Peyer's patch (tissue), 4 donors: ENCODE data around the gene KLC1. TPM values are rescaled to one million over a fixed set of nuclear protein-coding genes. Genes with fewer than 3 reads are reported as not detected.

Experiments
- DNase-seq, 3 donors: peaks; one replicate each; pipeline ENCODE4 v3.0.0-alpha.2; 2017 to 2019
- H3K27ac ChIP-seq, 4 donors: fragments of 200-600 bp; sonication (generic); one replicate each; pipeline ENCODE4 v1.5.1; 2016 to 2019
- H3K27me3 ChIP-seq, 2 donors: fragments of 200-600 bp; sonication (generic); one replicate each; pipeline ENCODE4 v1.5.1; 2019
- H3K36me3 ChIP-seq, 3 donors: fragments of 200-600 bp; sonication (generic); one replicate each; pipeline ENCODE4 v1.5.1; 2016 to 2019
- H3K4me1 ChIP-seq, 4 donors: fragments of 200-600 bp; sonication (generic); one replicate each; pipeline ENCODE4 v1.5.1; 2016 to 2019
- H3K4me3 ChIP-seq, 4 donors: fragments of 200-600 bp; sonication (generic); 1 replicate in 3 of 4; 2 replicates in 1 of 4; pipeline ENCODE4 v1.5.1; 2016 to 2019; ENCODE audit warnings: mild to moderate bottlenecking in 1 of 4
- H3K9me3 ChIP-seq, 4 donors: fragments of 200-600 bp; sonication (generic); one replicate each; pipeline ENCODE4 v1.5.1; 2016 to 2019; ENCODE audit warnings: mild to moderate bottlenecking in 1 of 4
- POLR2A ChIP-seq, 2 donors: fragments of 450-650 bp; IDR thresholded peaks; one replicate each; pipeline ENCODE4 v1.5.1; 2017; ENCODE audit warnings: antibody characterized with exemption in 2 of 2, mild to moderate bottlenecking in 2 of 2, moderate library complexity in 2 of 2
- total RNA-seq, 4 donors: library from RNA; depleted of rRNA; stranded (reverse); fragments of >200 nt; gene quantifications; one replicate each; pipeline ENCODE4 v1.1.0, GENCODE V29; 2016
- TF ChIP-seq, protein P1 (sequence below), 6 experiments: fragments of 450-650 bp in 4 of 6; fragments of 200-600 bp in 2 of 6; sonication (generic) in 1 of 6; IDR thresholded peaks; one replicate each; pipeline ENCODE4 v1.5.1; 2017 to 2019; ENCODE audit warnings: antibody characterized with exemption in 6 of 6, mild to moderate bottlenecking in 3 of 6, moderate library complexity in 1 of 6

The KLC1 gene
- total RNA-seq, 4 donors from 2014 or later, result 125 to 361 (median 270) TPM

DNA sequence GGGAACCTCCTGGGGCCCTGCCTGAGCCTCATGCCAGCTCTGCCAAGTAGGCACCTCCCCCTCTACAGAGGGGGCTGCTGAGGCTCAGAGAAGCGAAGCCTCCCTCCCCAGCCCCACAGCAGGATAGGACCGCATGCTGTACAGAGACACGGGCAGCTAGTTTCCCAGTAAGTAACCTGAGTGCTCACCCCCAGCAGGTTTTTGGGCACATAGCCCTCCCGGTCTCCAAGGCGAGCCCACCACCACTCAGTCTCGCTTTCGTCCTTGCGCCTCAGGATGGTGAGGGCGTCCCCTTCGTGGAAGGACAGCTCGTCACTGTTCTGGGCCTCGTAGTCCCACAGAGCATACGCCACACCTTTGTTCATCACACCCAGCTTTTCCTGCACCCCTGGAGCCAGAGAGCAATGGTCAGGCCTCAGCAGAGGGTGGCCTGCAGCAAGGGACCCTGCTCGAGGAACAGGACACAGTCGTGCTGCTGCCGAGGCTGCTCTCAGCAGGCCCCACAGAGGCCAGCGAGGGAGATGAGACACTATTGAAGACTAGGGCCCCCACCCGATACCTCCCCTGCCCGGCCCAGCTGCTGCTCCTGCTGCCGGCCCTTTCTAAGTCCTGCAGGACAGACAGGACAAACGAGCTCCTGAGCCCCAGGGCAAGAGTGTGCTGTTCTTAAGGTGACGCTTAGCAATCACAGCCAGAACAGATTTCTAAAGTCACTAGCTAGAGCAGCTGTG is 107.0 kb downstream of the KLC1 start:
- no peak overlapping the region for H3K4me3 ChIP-seq
- peaks cover 0 to 84% (median 0%) of the 10 kb centered on the region in 3 donors for H3K36me3 ChIP-seq
- no peaks in the 10 kb centered on the region for H3K9me3 ChIP-seq
- TF ChIP-seq, protein P1, sequence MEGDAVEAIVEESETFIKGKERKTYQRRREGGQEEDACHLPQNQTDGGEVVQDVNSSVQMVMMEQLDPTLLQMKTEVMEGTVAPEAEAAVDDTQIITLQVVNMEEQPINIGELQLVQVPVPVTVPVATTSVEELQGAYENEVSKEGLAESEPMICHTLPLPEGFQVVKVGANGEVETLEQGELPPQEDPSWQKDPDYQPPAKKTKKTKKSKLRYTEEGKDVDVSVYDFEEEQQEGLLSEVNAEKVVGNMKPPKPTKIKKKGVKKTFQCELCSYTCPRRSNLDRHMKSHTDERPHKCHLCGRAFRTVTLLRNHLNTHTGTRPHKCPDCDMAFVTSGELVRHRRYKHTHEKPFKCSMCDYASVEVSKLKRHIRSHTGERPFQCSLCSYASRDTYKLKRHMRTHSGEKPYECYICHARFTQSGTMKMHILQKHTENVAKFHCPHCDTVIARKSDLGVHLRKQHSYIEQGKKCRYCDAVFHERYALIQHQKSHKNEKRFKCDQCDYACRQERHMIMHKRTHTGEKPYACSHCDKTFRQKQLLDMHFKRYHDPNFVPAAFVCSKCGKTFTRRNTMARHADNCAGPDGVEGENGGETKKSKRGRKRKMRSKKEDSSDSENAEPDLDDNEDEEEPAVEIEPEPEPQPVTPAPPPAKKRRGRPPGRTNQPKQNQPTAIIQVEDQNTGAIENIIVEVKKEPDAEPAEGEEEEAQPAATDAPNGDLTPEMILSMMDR (IDR thresholded peaks at IDR 0.05), result no peak
- TF ChIP-seq POLR2A (IDR thresholded peaks at IDR 0.05), result no peak
- H3K27me3 ChIP-seq, result no peaks in the 10 kb centered on the region
- peak overlapping the region in 3 of 4 donors; percentile 21 to 66 (median 50) for H3K27ac ChIP-seq
- no peak for DNase-seq
- no peaks in the 10 kb centered on the region for H3K4me1 ChIP-seq

DNA sequence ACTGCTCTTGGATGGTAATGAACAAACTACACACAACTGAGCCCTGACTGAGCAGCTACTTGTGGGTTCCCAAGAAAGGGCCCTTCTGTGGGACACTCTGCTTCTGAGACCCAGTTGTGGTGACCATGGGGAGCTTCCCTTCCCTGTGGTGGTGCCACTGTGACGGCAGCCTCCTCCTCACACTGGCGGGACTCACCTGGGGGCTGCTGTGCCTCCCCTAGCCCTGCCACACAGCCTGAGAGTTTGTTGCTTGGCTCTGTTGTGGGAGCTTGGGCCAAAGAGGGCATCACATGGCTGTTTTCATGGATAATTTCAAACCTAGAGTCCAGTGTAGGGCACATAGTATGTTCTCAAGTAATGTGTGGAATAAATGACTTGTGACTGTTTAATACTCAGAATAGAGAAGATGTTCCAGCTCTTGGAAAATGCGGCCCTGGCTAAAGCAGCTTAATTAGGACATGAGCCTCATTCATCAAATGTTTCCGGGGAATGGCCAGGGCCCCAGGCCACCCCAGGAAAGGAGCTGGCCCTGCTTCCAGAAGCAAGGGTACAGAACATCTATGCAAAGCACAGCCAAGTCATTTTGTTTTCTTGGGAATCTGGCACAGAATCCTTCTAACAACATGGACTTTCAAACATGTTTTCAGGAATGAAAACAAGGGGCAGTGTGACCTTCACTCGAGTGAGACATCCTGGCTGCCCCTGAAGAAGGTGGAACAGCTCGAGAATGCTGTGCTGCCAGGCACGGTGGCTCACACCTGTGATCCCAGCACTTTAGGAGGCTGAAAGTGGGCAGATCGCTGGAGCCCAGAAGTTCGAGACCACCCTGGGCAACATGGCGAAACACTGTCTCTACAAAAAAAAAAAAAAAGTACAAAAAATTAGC is 107.8 kb downstream of the KLC1 start:
- Histone ChIP-seq H3K9me3 (no peaks in the 10 kb centered on the region), H3K36me3 (peaks cover 0 to 86% (median 0%) of the 10 kb centered on the region in 3 donors), H3K27me3 (no peaks in the 10 kb centered on the region), H3K27ac (peak overlapping the region in 3 of 4 donors; percentile 21 to 66 (median 50)), H3K4me1 (no peaks in the 10 kb centered on the region), H3K4me3 (no peak overlapping the region)
- no peak for DNase-seq
- TF ChIP-seq, protein P1 (IDR thresholded peaks at IDR 0.05), result no peak
- TF ChIP-seq POLR2A (IDR thresholded peaks at IDR 0.05), result no peak

DNA sequence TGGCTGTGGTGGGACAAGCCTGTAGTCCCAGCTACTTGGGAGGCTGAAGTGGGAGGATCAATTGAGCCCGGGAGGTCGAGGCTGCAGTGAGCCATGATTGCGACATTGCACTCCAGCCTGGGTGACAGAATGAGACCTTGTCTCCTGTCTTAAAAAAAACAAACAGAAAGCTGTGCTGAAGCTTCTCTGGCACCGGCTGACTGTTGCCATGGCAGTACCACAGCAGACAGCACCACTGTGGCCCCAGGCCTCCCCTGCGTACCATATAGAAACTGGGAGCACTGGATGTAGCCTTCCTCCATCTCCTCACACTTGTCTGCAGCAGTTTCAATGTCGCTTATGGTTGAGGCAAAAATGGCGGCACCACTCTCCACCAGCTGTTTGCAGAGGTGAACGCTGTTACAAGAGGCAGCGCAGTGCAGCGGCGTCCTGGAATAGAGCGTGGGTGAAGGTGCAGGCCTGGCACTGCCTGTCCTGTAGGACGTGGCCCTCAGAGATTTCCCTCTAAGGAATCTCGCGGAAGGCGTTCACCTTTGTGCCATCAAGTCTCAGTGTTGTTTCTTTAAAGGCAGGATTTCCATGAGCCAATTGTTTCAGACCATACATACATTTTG is 108.5 kb downstream of the KLC1 start:
- no peak overlapping the region for H3K4me3 ChIP-seq
- DNase-seq, result peak in 1 of 3 donors; percentile 32
- TF ChIP-seq POLR2A (IDR thresholded peaks at IDR 0.05), result no peak
- TF ChIP-seq, protein P1 (IDR thresholded peaks at IDR 0.05), result no peak
- no peaks in the 10 kb centered on the region for H3K9me3 ChIP-seq
- H3K4me1 ChIP-seq, result no peaks in the 10 kb centered on the region
- H3K27me3 ChIP-seq, result no peaks in the 10 kb centered on the region
- H3K27ac ChIP-seq, result peak overlapping the region in 1 of 4 donors; percentile 16
- peaks cover 0 to 86% (median 0%) of the 10 kb centered on the region in 3 donors for H3K36me3 ChIP-seq

DNA sequence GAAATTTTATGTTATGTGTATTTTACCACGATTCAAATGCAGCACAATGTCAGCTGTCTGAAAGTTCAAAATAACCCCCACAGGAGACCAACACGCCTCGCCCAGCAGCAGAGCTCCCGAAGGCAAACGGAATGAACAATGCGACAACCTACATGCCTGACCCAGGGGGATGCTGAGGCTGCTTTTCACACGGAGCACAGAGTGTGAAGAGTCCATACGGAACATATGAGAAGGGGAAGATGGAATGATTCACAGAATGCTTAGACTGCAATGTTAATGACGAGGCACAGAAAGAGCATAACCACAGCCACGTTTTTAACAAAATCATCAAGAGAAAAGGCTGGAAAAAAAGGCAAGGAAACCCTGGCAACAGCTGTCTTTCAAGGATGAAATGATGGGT is 109.2 kb downstream of the KLC1 start:
- no peaks in the 10 kb centered on the region for H3K9me3 ChIP-seq
- no peak for DNase-seq
- H3K27me3 ChIP-seq, result no peaks in the 10 kb centered on the region
- H3K4me1 ChIP-seq, result no peaks in the 10 kb centered on the region
- no peak overlapping the region for H3K27ac ChIP-seq
- peaks cover 0 to 81% (median 0%) of the 10 kb centered on the region in 3 donors for H3K36me3 ChIP-seq
- no peak overlapping the region for H3K4me3 ChIP-seq
- TF ChIP-seq, protein P1 (IDR thresholded peaks at IDR 0.05), result no peak
- no peak for TF ChIP-seq POLR2A (IDR thresholded peaks at IDR 0.05)

DNA sequence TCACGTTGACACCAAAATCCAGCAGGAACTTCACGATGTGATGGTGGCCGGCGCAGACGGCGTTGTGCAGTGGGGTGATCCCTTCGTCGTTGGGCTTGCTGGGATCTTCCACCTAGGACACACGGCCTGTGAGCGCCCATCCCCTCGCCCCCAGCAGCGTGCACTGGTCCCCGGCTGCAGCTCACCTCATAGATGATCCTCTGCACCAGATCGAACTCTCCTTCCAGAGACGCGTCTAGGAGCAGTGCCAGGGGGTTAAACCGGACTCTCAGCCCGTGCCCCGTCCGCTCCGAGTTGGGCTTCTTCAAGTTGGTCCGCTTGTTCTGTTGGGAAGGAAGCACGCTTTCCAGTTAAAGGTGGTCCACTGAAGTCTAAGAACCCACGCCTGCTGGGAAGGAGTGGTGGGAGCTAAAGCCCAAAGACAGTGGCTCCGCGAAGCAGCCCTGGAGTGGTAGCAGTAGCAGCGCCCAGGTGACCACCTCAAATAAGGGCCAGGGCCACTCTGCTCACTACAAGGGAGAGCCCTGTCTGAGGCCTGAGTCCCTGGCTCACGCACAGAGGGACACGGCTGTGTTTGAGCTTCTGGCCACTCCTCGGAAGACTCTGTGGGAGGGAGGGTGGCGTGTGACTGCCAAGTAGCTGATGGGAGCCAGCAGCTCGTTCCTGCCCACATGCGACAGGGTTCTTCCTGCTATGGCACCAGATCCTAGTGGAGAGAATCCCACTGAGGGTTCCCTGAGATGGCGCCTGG is 109.9 kb downstream of the KLC1 start:
- Histone ChIP-seq H3K9me3 (no peaks in the 10 kb centered on the region), H3K4me1 (no peaks in the 10 kb centered on the region), H3K27me3 (no peaks in the 10 kb centered on the region), H3K4me3 (no peak overlapping the region), H3K27ac (no peak overlapping the region), H3K36me3 (peaks cover 0 to 76% (median 0%) of the 10 kb centered on the region in 3 donors)
- no peak for DNase-seq
- TF ChIP-seq, protein P1 (IDR thresholded peaks at IDR 0.05), result no peak
- no peak for TF ChIP-seq POLR2A (IDR thresholded peaks at IDR 0.05)
